ENCODE measurements around the gene ZGLP1.

DNA sequence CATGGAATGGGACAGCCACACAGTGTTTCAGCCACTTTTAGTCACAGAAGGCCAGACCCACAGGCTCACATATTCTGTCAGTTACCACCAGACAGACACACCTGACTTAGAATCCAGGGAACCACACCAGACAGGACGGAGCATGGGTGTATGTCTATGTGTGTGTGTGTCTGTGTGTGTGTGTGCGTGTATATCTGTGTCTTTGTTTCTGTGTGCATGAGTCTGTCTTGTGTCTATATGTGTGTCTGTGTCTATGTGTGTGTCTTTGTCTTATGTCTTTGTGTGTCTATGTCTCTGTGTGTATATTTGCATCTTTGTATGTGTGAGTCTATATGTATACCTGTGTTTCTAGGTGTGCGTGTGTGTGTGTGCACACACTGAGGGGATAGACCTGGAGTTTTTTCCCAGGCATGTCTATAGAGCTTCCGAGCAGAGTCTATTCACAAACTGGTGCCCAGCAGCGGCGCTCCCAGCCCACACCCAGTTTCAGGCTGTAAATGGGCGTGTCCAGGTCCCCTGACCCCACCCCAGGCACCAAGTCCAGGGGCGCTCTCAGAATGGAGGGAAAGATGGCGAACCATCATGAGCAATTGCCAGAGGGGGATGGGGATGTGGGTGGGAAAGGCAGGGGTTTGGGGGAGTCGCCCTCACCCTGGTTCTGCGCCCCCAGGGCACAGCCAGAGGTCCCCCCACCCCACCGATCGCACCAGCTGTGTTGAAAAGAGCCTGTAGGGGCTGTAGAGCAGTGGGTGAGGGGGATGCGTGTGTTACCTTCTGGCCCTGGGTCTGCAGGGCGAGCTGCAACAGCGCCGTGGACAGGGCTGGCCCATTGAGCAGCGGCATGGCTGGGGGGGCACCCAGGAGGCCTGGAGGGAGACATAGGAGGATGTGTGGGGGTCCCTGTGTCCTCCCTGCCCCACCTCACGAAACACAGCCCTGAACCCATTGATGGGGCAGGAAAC, 12.5 kb upstream of the ZGLP1 start:
- TF ChIP-seq, protein P1, sequence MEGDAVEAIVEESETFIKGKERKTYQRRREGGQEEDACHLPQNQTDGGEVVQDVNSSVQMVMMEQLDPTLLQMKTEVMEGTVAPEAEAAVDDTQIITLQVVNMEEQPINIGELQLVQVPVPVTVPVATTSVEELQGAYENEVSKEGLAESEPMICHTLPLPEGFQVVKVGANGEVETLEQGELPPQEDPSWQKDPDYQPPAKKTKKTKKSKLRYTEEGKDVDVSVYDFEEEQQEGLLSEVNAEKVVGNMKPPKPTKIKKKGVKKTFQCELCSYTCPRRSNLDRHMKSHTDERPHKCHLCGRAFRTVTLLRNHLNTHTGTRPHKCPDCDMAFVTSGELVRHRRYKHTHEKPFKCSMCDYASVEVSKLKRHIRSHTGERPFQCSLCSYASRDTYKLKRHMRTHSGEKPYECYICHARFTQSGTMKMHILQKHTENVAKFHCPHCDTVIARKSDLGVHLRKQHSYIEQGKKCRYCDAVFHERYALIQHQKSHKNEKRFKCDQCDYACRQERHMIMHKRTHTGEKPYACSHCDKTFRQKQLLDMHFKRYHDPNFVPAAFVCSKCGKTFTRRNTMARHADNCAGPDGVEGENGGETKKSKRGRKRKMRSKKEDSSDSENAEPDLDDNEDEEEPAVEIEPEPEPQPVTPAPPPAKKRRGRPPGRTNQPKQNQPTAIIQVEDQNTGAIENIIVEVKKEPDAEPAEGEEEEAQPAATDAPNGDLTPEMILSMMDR (conservative IDR thresholded peaks at IDR 0.05): no peak
- no peak for TF ChIP-seq ZFX (IDR thresholded peaks at IDR 0.05)

Measured in C4-2B (cell line).